GM18498 (cell line): ENCODE results near the gene SENP1.
"Not testable (repeated sequence)": the region's sequence is repeated elsewhere in the genome, so short reads cannot be mapped to it uniquely, and the experiment has no call there.

Experiments used
- ATAC-seq: cut with Tn5 transposase; IDR thresholded peaks from one replicate; pipeline ENCODE4 v1.9.1; 2021; ENCODE audit warnings: mild to moderate bottlenecking, moderate library complexity; ENCODE audit not compliant: unreplicated experiment

SENP1 gene

DNA sequence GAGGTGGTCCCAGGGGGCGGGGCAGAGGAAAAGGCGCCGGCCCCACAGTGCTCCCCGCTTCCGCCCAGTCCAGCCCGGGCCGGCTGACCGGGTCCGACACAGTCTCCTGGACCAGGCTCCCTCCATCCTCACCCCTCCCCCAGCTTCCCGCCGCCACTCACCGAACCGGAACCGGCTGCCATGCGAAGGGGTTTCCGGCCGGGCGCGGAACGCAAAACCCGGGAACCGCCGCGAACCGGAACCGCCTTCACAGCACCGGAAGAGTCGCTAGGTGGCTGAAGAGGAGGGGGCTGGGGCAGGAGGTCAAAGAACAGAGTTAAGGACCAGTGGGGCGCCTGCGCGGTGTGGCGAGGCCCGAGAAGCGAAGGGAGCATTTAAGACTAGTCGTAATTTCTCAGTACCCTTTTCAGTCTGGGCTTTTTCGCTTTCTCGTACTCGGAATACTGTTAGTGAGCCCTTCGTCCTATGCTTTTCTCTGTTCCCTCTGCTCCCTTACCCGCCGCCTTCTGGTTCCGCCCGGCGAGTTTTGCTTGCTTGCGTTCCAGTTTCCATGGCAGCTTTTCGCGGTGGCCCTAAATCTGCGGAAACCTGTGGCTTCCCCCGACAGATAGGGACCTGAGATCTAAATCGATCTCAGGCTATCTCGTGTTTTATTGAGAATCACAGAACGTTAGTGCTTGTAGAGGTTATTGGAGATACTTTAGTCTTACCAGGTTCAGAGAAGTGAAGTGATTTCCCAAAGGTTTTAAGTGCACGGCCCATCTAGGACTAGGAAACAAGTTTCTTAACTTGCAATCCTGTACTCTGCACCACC, at the start of gene SENP1:
Gene SENP1, minus strand, starts transcription at position 213 of the 814 bp plus-strand sequence. CDS start 4,607 bp downstream, outside the sequence.
- peak; percentile 77 for ATAC-seq

- no peak for ATAC-seq
Measured at GRCh38 chr12:48151103-48151771, 45.4 kb upstream of the SENP1 start.

DNA sequence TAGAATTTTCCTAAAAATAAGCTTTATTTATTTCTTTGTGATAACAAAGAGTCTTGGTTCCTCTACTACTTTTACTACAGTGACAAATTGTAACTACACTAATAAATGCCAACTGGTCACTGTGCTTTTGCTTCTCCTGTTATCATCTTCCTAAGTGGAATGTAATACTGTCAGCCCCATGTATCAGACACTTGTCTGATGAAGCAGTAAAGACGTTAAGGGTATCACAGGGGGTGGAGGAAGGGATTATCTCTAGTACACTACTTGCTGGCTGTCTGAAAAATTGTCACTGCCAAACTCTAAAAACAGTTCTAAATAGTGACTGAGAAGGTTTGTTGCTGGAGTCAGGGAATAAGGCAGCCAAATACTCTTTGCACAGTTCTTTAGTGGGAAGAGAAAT, 40.1 kb upstream of the SENP1 start:
- ATAC-seq = no peak

DNA sequence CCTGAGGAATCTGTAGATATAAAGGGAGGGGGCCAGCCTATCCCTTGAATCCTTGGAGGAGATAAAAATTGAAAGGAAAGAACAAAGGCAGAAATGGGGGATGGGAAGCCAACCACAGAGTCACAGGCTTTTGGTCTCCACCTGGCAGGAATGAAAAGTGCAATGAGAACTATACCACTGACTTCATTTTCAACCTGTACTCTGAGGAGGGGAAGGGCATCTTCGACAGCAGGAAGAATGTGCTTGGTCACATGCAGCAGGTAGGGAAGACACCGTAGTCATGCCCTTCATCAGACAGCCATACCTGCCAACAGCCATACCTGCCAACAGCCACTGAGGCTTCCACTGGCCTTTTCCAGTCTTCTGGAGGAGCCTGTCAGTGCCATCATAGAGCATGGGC, 38.0 kb upstream of the SENP1 start:
- ATAC-seq = no peak

GRCh38 chr12:48142818-48143674, 37.2 kb upstream of the SENP1 start:
- ATAC-seq = no peak

- no peak for ATAC-seq
Measured at GRCh38 chr12:48135027-48135426, 29.1 kb upstream of the SENP1 start.

GRCh38 chr12:48132826-48133225, 26.9 kb upstream of the SENP1 start:
- no peak for ATAC-seq

GRCh38 chr12:48131517-48131916, 25.6 kb upstream of the SENP1 start:
- ATAC-seq = no peak

GRCh38 chr12:48129376-48129775, 23.5 kb upstream of the SENP1 start:
- ATAC-seq = no peak

- no peak for ATAC-seq
Measured at GRCh38 chr12:48128800-48129199, 22.9 kb upstream of the SENP1 start.

DNA sequence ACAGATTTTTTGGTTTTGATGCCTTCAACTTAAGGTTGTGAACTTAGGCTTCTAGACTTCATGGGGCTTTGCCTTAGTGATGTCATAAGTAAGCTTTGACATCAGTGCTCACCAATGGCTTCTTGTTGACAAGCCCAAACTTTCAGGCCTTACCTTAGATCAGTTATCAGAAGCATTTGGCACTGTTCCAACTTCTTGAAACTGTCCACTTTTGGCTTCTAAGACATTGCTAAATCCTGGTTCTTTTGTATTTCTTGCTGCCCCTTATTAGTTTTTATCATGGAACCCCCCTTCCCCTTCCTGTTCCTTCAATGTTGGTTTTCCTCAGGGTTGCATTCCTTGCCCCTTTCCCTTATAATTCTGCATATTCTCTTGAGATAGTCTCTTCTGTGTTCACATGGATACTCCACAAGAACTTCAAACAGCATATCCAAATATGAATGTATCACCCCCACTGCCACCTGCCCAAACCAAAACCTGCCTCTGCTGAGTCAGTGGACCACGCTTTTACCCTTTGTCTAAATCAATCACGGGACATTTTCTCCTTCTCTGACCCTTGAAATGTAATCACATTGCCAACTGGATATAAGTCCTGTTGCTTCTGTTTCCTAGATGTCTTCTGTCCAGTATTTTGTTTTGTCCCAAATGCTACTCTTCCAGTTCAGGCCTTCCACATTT, 21.2 kb upstream of the SENP1 start:
- ATAC-seq = no peak

- ATAC-seq = no peak
Measured at GRCh38 chr12:48125985-48126384, 20.1 kb upstream of the SENP1 start.

DNA sequence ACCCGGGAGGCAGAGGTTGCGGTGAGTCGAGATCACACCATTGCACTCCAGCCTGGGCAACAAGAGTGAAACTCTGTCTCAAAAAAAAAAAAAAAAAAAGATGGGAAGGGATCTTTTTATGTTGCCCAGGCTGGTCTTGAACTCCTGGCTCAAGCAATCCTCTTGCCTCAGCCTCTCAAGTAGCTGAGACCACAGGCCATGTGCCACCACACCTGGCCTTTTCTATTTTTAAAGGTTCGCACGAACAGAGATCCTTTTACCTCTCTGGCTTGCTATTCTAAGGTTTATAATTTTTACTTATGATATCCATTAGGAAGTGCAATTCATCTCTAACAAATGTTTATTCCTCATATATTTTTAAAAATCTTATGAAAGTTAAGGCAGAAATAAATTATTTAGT, 19.7 kb upstream of the SENP1 start:
- not testable (repeated sequence) for ATAC-seq

DNA sequence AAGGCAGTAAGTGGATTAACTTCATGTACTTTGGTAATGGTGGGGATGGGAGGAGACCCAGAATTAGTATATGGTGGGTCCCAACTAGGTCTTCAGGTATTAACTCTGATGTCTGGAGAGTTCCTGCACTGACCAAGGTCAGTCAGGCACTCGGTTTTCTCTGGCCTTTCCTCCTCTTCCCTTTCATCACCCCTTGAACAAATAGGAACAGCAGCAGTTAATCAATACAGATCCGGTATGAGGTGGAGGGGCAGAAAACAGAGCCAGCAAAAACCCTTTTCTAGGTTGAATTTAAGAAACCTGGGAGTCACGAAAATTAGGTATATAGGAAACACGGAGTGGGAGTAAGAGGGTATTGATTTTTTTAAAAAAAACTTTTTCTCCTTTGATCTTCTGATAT, 17.3 kb upstream of the SENP1 start:
- no peak for ATAC-seq

- ATAC-seq = no peak
Measured at GRCh38 chr12:48122065-48122834, 16.4 kb upstream of the SENP1 start.

- ATAC-seq = no peak
Measured at GRCh38 chr12:48121522-48121921, 15.6 kb upstream of the SENP1 start.

DNA sequence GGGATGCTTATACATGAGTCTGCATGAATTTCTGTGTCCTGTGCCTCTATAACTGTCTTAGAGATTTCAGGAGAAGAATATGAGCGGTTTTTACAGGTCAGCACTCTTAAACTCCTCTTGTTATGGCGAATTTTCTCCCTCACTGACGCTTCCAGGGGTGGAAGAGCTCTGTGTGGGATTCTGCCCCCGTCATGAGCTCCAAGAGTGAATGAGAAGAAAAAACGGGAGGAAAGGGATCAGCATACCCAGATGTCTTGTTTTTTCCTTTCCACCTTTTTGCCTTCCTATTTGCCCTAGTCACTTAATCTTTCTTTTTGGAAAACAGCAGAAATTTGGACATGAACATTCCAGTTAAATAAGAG, 13.9 kb upstream of the SENP1 start:
- ATAC-seq = no peak

GRCh38 chr12:48119078-48119833, 13.4 kb upstream of the SENP1 start, which contains the start of gene PFKM:
Gene PFKM (plus strand): TSS chr12:48119364. CDS start chr12:48122775, 3,411 bp downstream.
- peak; percentile 100 for ATAC-seq

DNA sequence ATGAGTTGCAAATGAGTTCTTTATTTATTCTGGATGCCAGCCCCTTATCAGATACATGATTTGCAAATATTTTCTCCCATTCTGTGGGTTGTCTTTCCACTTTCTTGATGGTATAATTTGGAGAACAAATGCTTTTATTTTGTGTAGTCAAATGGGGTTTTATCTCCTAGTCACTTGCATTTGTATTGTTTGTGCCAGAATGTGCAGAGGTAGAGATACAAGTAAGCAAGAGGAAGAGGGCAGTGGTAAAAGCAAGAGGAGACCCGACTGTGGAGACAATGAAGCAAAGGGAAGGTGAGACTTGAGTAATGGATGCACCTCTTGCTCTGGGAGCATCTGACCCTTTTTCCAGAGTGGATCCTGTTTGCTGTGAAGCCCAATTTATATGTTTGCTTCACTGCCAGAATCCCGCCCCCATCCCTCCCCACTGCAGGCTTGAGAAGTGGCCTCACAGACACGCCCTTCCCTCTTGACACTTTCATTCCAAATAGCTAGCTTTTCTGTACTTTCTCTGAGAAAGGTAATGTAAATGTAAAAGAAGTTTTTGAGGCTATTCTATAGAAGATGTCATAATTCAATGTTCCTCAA, 12.5 kb upstream of the SENP1 start:
- ATAC-seq = no peak
